Stimulated activated CD4-positive, alpha-beta T cell treated with anti-CD3 and anti-CD28 coated beads, Interleukin-1b, Interleukin-23, amount 100 ng/mL, for 1 hour (primary cell): ENCODE data around the gene PARD6B.

ENCODE experiments used
- DNase-seq, 2 donors: peaks; one replicate each; pipeline ENCODE4 v3.0.0-alpha.2; 2020; ENCODE audit warnings: low read depth in 2 of 2

The PARD6B gene

DNA sequence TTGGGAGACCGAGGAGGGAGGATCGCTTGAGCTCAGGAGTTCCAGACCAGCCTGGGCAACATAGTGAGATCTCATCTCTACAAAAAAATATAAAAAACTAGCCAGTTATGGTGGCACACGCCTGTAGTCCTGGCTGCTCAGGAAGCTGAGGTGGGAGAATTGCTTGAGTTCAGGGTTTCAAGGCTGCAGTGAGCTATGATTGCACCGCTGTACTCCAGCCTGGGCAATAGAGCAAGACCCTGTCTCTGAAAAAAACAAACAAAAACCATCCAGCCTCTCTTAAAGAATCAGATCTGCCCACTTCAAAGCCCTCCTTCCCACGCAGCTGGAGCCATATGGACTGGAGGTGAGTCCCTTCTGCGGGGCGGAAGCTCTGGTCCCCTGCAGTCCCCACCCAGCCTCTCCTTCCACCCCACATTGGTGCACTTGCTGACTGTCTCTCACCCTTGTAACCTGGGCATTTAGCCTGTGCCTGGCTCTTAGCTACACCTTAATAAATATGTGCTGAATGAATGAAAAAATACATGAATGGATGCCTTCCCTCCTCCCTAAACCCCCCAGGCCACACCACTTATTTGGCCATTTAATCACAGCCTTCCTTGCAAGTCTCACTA lies 7.2 kb upstream of the PARD6B start:
- DNase-seq = no peak

DNA sequence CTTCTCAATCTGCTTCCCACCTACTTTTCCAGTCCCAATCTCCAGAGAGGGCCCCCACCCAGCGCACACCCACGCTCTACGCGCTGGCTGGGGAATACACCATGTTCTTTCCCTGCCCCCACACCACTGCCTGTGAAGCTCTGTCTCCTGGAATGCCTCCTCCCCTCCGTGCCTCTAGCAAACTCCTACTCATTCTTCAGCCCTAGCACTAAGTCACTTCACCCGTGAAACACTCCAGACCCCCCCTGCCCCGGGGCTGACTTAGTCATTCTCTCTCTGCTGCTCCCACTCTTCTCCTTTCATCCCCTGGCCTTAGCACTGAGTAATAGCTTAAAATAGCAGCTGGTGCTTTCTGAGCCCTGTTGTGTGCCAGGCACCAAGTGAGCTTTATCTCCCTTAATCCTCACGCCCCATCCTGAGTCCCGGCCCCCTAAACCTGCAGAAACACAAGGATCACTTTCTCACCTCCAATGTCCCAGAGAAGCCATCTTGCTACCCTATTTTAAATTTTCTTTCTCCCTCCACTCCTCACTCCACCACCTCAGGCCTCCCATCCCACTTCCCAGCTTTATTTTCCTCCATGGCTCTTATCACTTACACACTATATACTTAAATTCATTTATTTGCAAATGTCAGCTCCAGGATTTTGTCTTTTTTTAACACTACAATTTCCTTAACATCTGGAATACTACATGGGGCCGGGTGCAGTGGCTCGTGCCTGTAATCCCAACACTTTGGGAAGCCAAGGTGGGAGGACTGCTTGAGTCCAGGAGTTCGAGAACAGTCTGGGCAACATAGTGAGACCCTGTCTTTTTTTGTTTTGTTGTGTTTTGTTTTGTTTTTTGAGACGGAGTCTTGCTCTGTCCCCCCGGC lies 6.3 kb upstream of the PARD6B start:
- DNase-seq = peak in 1 of 2 donors; percentile 71

DNA sequence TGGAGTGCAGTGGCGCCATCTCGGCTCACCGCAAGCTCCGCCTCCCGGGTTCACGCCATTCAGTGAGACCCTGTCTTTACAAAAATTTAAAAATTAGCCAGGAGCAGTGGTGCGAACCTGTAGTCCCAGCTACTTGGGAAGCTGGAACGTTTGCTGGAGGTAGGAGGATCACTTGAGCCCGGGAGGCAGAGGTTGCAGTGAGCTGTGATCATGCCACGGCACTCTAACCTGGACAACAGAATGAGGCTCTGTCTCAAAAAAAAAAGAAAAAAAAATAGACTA lies 5.7 kb upstream of the PARD6B start:
- DNase-seq = no peak

DNA sequence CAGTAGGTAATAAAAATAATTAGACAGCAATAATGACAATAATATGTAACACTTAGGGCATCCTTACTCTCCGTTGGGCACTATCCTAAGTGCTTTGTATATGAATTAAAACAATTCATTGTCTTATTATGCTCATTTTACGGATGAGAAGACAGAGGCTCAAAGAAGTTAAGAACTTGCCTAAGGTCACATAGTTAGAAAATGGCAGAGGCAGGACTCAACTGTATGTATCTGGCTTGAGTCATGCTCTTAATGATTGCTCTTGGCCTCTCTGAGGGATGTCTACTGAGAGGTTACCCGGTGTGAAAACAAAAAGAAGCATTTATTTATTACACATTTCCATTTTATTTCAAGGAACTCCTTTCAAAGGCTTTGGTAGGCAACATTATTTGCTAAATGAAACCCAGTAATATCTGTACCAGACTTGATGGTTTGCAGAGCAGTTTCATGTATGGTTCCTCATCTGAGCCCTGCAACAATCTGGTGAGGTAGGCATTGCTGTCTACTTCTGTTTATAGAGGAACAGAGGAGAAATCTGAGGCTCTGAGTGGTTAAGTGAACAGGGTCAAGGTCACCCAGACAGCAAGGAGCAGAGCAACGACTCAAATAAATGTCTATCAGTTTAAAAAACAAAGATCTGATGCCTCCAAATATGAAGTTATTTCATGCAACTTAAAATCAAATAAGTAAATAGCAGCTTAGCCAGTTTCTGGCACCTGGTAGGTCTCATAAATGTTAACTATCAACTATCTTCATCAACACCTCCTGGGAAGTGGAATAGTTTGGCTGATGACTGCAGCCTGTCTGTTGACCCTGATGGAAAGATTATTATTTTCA lies 4.2 kb upstream of the PARD6B start:
- DNase-seq = no peak

DNA sequence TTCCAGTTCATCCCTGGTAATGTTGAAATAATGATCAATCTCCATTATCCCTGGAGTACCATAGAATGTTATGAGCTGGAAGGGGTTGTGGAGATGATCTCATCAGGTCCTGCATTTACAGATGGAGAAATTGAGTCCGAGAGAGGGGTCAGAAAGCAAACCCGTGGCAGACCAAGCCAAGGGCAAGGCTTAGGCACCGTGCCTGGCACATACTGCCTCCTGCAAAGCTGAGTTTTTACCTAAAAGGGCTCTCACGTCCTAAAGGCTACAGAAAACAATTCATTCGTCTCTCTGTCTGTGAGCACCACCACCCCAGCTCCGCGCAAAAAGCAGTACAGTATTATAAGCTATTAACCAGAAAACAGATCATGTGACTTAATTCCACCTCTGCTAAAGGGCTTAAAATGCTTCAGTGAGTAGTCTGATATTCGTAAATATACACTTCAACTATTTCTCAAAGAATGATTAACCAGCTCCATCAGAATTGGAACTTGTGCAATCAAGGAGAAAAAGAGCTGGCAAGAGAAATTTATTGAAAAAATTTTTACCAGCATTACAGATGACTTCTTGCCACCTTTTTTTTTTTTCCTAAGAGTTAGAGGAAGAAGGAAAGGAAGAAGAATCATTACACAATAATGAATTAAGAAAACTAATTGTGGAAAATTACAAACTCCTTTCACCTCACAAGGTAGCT lies 3.4 kb upstream of the PARD6B start:
- DNase-seq = no peak

DNA sequence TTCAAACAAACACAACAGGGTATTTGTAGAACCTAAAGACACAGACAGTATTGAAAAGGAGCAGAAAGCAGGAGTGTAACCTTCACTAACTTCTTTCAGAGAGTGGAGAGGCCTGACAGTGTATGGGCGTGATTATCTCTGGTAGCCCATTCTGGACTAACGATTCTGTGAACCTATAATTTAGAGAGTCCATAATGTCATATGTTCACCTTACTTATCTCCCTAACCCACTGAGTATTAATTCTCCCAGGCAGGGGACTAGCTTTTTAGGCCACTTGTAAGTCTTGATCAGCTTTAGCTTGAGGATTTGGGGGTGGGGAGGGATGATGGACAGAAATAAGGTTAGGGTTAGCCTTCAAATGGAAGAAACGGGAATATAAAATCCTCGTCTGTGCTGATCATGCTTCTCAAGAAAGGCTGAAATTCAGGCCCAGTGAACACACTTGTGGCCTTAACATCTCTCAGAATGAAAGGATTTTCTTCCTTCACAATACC lies 2.8 kb upstream of the PARD6B start:
- DNase-seq = no peak

DNA sequence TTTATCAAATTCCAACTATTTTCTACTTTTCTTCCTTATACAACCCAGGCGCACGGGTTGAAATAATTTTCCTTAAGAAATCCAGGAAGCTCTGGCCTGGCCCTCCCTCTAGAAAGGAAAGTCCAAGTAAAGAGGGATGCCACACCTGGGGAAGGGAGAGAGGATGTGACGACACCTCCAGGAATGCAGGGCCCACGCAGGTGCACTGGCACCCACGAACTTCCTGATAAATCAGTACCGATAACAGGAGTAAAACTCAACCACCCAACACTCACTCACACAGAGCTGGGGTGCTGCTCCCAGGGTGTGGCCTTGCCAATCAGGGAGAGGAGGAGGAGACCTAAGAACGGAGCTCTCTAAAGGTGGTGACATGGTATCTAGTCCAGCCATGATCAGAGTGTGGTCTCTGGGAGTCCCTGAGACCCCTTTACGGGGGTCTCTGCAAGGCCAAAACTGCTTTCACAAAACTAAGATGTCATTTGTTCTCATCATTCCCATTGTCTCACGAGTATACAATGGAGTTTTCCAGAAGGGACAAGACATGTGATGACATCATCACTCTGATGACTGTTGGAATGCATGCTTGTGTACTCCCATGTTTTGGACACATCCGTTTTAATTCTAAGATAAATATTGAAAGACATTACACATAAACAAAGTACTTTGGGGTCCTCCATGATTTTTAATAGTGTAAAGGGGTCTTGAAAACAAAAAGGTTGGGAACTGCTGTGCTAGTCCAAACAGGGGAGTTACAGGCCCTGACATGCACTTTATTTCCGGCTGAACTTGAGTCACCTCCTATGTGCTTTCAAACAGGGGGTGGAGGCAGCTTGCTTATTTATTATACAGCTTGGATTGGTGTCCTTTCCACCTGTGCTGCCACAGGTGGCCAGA lies 2.2 kb upstream of the PARD6B start:
- DNase-seq = no peak

DNA sequence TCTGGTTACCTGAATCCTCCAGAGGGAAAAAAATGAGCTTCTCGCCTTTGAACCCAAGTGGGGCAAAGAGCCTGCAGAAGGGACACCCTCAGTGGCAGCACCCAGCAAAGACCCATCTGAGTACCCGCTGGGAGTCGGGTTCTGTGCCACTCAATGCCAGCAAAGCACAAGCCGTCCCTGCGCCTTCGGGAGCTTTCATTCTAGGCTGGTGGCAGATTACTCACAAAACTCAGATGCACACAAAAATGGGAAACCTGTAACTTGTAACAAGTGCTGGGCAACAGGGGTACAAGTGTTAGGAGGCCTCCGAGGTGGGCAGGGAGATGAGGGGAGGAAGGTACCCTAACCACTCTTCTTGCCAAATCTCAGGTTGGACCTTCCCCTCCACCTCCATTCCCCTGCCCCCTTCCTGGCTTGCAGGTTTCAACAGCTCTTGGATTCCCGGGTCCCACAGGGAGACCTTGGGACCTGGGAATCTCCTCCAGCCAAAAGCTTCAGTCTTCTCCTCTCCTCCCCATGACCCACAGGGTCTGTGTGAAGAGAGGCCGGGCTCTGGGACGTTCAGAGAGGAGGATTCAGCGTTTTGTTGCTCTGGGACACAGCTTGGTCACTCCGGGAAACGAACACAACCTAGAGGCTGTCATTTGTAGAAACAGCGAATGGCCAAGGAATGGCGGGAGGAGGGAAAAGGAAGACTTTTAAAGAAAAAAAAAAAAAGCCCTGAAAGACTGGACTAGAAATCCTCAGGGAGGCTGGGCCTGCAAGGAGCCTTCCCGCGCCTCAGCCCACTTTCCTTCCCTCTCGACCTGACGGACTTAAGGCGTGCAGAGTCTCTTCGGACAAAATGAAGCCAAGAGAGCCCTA lies 1.2 kb upstream of the PARD6B start:
- DNase-seq = no peak

DNA sequence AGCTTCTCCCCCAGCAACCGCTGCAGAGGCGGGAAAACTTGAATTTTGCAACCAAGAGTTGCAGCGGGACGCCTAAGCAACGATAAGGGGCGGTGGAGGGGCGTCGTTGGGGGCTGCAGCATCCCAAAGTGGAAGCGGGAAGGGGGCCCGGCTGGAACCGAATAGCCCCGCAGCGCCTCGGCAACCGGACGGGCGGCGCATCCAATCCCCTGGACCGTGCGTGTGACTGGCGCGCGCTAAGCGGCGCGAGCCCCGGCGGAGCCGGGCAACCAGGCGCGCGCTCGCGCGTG lies 670 bp upstream of the PARD6B start:
- DNase-seq = no peak

DNA sequence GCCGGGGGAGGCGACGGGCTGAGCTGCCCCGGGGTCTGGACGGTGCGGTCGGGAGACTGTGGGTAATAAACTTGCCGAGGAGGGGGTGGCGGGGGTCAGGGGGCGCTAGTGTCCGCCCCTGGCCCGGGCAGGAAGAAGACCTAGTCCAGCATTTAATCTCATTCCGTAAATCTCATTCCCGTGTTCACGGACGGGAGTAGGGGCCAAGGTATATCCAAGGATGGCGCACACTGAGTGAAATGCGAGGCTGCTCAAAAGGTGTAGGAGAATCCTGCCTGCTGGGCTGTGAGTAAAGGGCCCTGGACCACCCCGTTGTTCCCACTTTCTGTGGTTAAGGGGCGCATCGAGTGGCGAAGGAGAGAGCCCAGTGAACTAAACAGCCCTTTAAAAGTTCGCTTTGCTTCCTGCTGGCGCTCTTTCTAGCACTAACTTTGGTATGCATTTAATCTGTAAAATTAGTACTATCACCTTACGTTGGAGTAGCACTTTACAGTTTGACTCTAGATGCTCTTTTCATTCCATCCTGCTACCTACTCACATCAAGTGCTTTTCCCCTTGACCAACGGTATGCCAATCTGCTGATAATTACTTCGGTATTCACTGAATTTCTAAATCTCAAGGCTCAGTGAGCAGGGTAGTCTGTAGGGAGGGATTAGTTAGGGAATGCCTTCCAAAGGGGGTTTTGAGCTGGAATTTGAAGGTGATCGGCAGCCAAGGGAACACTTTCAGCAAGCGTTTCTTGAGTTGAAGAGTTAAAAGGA lies 730 bp downstream of the PARD6B start:
- no peak for DNase-seq

DNA sequence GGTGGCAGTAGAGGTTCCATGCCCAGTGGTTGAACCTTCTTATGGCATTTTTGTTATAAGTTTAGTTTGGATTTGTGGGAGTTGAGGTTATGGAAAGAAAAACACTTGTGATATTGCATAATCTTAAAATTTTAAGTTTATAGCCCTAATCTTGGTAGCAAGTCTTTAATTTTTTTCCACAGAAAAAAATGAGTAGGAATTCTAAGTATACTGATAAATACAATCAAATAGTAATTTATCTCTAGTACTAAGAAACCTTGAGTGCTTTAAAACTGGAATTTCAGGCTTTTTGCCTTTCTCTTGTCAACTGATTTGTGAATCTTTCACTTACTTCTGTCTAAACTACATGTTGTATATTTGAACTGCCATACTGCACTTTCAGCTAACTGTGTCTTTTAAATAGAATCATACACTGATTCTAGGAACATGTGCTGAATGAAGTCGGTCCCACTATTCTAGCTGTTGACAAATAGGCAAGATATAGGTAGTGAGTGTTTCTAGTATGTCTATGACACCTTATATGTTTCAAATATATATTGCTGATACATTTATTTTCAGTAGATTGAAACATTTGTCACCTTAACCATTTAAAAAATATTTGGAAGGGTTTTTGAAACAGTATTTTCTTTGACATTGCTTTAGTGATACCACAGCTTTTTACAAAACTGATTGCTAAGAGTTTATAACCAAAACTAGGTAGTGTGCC lies 2.4 kb downstream of the PARD6B start:
- DNase-seq = no peak

DNA sequence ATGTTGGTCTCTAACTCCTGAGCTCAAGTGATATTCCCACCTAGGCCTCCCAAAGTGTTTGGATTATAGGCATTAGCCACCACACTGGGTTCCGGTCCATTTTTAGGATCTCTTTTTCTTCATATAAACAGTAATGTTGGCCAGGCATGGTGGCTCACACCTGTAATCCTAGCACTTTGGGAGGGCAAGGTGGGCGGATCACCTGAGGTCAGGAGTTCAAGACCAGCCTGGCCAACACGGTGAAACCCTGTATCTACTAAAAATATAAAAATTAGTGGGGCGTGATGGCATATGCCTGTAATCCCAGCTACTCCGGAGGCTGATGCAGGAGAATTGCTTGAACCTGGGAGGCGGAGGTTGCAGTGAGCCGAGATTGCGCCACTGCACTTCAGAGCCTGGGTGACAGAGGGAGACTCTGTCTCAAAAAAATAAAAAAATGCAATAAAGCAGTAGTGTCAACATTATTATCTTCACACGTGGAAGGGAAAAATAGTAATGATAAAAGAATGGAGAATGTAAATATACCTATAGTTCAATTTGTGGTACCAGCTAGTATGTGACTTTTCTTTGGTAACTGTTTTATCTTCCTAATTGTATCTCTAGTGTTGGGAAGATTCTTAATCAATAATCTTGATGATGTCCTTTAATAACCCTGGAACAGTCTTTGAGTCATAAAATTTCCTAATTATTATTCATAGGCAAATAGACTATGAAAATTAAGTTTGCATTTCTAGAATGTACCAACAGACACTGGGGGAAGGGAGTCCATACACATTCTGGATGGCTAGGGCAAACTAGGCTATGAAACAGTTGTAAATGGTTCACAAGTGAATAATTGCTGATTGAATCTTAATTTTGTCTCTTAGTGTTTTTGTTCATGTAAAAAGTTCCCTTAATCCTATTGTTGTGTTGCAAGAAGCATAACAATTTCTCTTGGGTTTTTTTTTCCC lies 3.6 kb downstream of the PARD6B start:
- DNase-seq = no peak

DNA sequence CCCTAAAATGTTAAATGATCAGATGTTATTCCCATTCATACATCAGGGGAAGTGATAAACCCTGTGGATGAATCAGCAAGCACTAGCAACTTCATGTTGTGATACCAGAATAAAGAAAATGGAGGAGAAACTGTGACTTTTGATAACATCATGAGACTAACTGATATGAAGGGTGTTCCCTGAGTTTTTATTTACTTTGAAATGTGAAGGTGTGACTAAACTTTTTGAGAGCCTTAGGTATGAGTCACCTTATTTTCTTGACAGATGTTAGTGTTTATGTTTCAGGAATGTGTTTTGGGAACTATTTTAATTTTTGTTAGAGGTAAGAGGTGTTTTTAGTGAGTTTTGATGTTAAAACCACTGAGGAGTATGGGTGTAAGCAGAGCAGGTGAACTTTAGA lies 4.4 kb downstream of the PARD6B start:
- no peak for DNase-seq

DNA sequence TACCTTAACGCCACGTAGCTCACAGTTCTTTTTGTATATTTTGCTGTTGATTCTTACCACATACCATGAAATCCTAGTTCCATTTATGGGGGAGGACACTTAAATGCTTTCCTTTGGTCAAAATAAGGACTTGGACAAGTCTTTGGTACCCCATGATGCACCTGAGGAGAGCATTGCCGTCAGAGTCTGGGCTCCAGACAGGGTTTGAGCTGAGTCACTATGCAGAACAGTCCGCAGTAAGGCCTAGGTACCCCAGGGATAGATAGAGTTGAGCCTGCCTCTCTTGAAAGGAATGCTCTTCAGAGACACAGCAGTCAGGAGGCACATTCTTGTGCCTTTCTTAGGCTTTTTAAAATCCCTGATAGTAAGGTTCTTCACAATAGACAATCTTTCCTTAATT lies 6.0 kb downstream of the PARD6B start:
- no peak for DNase-seq

DNA sequence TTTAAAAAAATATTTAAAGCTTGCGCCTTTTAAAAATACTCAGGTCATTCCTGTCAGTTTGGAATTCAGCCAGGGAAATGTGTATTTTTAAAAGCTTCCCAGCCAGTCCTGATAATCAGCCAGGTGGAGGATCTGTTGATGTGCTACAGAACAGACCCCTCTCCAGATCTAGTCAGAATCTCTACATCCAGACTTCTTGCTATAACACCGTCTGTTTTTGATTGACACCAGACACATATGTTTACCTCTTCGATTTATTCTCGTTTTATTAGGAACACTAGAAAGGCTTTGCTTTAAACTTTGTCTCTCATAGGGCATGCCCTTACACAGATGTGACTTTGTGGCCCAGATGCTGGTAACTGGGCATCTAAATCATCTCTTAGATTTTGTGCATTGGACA lies 11.7 kb downstream of the PARD6B start:
- DNase-seq = no peak

DNA sequence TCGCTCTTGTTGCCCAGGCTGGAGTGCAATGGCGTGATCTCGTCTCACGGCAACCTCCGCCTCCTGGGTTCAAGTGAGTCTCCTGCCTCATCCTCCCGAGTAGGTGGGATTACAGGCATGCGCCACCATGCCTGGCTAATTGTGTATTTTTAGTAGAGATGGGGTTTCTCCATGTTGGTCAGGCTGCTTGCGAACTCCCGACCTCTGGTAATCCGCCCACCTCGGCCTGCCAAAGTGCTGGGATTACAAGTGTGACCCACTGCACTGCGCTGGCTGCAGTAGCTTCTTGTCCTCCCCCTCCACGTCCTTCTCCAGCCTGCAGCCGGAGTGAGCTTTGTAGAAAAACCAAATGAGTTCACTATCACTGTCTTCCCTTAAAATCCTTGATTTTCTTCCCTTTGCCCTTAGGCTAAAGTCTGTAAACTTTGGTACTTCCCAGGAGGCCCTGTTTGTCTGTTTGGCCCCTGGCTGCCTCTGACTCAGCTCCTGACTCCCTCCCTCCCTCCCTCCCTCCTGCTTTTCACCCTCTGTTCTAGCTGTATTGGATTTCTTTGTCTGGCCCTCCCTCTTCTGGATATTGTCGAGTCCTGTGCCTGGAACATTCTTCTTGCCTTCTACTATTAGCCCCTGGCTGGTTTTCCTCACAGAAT lies 12.9 kb downstream of the PARD6B start:
- DNase-seq = no peak

DNA sequence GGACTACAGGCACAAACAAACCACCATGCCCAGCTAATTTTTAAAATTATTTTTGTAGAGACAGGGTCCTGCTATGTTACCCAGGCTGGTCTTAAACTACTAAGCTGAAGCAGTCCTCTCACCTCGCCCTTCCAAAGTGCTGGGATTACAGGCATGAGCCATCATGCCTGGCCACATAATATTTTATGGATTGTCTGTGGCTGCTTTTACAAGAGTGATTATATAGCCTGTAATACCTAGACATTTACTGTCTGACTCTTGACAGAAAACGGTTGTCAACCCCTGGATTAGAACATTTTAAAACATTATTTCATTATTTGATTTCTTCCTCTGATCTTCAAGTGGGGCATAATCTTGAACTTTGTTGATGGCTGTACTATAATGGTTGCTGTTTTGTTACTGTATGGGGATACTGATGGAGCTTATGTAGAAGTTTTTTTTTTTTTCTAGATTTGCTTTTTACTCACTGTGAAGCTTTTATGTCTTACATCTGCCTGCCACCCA lies 14.3 kb downstream of the PARD6B start:
- no peak for DNase-seq
